Small intestine (tissue), 7 donors: ENCODE results near the gene HCFC1. TPM values are rescaled to one million over a fixed set of nuclear protein-coding genes. Genes with fewer than 3 reads are reported as not detected.

Source experiments
- DNase-seq, 2 donors: peaks; one replicate each; pipeline versions ENCODE4 v3.0.0 to v3.0.0-alpha.2; 2013
- FAIRE-seq: peaks from 2 replicates; lab custom pipeline; 2012; peaks lifted over from hg19 to GRCh38; lab: Jason Lieb, UNC
- H3K27ac ChIP-seq, 3 donors: one replicate each; pipeline ENCODE4 v1.5.1; 2013; ENCODE audit warnings: low read length in 2 of 3, mild to moderate bottlenecking in 2 of 3, control low read depth in 1 of 3, inconsistent platforms in 1 of 3, low read depth in 1 of 3, moderate library complexity in 1 of 3
- H3K27me3 ChIP-seq, 3 donors: one replicate each; pipeline ENCODE4 v1.6.1; 2013; ENCODE audit warnings: low read length in 3 of 3, inconsistent platforms in 1 of 3; ENCODE audit not compliant: control insufficient read depth in 3 of 3, insufficient read depth in 3 of 3
- H3K36me3 ChIP-seq, 3 donors: one replicate each; pipeline ENCODE4 v1.6.1; 2013; ENCODE audit warnings: low read length in 3 of 3, inconsistent platforms in 1 of 3, low read depth in 1 of 3, mild to moderate bottlenecking in 1 of 3, moderate library complexity in 1 of 3; ENCODE audit not compliant: control insufficient read depth in 3 of 3, insufficient read depth in 2 of 3
- H3K4me1 ChIP-seq, 3 donors: one replicate each; pipeline ENCODE4 v1.6.1; 2013; ENCODE audit warnings: low read length in 2 of 3, inconsistent platforms in 1 of 3, low read depth in 1 of 3, mild to moderate bottlenecking in 1 of 3, moderate library complexity in 1 of 3; ENCODE audit not compliant: control insufficient read depth in 3 of 3, insufficient read depth in 2 of 3
- H3K4me3 ChIP-seq, 3 donors: one replicate each; pipeline ENCODE4 v1.5.1; 2013; ENCODE audit warnings: low read length in 3 of 3, control low read depth in 1 of 3, inconsistent platforms in 1 of 3, low read depth in 1 of 3, mild to moderate bottlenecking in 1 of 3, moderate library complexity in 1 of 3
- H3K9me3 ChIP-seq, 2 donors: one replicate each; pipeline ENCODE4 v1.6.1; 2013; ENCODE audit warnings: low read depth in 1 of 2, low read length in 1 of 2; ENCODE audit not compliant: control insufficient read depth in 2 of 2, insufficient read depth in 1 of 2
- whole genome bisulfite sequencing, 3 donors: extraction: QIAGEN DNeasy Blood & Tissue Kit; methylation state at CpG; one replicate each; pipeline ENCODE4 v1.1.7; 2013; 5-methylcytosine and 5-hydroxymethylcytosine counted together
- polyA plus RNA-seq, 4 donors: library from polyadenylated mRNA; stranded (reverse) in 3 of 4; unstranded in 1 of 4; fragments of 200-250 nt in 3 of 4; fragments of 120-200 nt in 1 of 4; gene quantifications; one replicate each; pipeline versions ENCODE4 v1.2.1 to v1.2.3, GENCODE V29; 2013
- donor health status: healthy with polysubstance abuse.
- donor health status: control.
- donor health status: control.
- donor health status: Bipolar disorder and iron deficiency.
- donor health status: healthy.

The HCFC1 gene
- polyA plus RNA-seq, 4 donors = 7.6 to 32.9 (median 19.5) TPM

GRCh38 chrX:153920546-153920945, 51.1 kb downstream of the HCFC1 start:
- H3K4me3 ChIP-seq = no peak overlapping the region
- H3K4me1 ChIP-seq = peaks cover 0 to 16% (median 0%) of the 10 kb centered on the region in 3 donors
- no peak overlapping the region for H3K27ac ChIP-seq
- FAIRE-seq = no peak
- no peaks in the 10 kb centered on the region for H3K9me3 ChIP-seq
- H3K36me3 ChIP-seq = peaks cover 0 to 21% (median 0%) of the 10 kb centered on the region in 3 donors
- DNase-seq = no peak
- 84 to 96% (median 95%) methylated on average over 3 to 14 of the region's 14 CpGs for WGBS, 3 donors
- no peaks in the 10 kb centered on the region for H3K27me3 ChIP-seq

DNA sequence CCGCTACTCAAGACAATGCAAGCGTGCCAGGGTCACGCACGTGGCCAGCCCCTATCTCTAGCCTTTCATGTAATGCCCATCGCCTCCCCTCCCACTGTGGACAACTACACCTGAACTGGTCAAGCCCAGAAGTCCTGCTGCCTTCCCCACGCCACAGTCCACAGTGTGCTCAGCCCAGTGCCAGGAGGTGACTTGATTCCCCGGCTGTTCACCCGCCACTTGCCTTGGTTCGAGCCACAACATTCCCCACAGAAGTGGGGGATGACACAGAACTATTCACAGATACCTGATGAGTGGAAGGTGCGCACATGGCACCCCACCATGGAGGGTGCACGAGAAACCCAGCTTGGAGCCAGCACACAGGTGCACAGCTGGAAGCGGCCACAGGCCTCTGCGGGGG, 52.3 kb downstream of the HCFC1 start:
- no peak for DNase-seq
- 91 to 95% (median 93%) methylated on average over 13 of the region's 13 CpGs for WGBS, 3 donors
- Histone ChIP-seq H3K27ac (no peak overlapping the region), H3K9me3 (no peaks in the 10 kb centered on the region), H3K4me1 (peaks cover 0 to 5% (median 0%) of the 10 kb centered on the region in 3 donors), H3K36me3 (peaks cover 0 to 21% (median 0%) of the 10 kb centered on the region in 3 donors), H3K27me3 (no peaks in the 10 kb centered on the region), H3K4me3 (no peak overlapping the region)
- FAIRE-seq = no peak

- Histone ChIP-seq H3K4me3 (no peak overlapping the region), H3K36me3 (peaks cover 0 to 23% (median 0%) of the 10 kb centered on the region in 3 donors), H3K9me3 (no peaks in the 10 kb centered on the region), H3K27ac (no peak overlapping the region), H3K27me3 (no peaks in the 10 kb centered on the region), H3K4me1 (peaks cover 0 to 5% (median 0%) of the 10 kb centered on the region in 3 donors)
- FAIRE-seq (no peak), DNase-seq (no peak)
- 79 to 97% (median 91%) methylated on average over 6 of the region's 6 CpGs for WGBS, 3 donors
Measured at GRCh38 chrX:153917869-153918268, 53.7 kb downstream of the HCFC1 start.

DNA sequence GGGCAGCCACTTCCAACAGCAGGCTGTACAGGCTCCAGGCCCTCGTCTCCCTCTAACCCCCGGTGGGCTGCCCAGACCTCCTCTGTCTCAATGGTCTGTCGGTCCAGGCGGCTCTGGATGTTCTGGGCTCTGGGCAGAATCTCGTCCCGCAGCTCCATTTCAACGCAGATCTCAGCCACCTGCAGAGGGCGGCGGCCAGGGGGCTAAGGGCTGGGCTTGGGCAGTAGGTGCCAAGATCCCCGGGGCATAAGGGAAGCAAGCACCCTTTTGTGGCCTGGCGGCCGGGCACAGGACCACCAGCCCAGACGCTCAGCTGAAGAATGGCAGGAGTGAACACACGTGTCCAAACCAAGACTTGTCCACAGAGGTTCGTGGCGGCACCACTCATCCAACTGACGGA, 57.9 kb downstream of the HCFC1 start:
- H3K4me3 ChIP-seq = no peak overlapping the region
- H3K27ac ChIP-seq = no peak overlapping the region
- 87 to 92% (median 91%) methylated on average over 7 to 17 of the region's 17 CpGs for WGBS, 3 donors
- DNase-seq (no peak), FAIRE-seq (no peak)
- peaks cover 0 to 21% (median 2%) of the 10 kb centered on the region in 3 donors for H3K36me3 ChIP-seq
- no peaks in the 10 kb centered on the region for H3K27me3 ChIP-seq
- no peaks in the 10 kb centered on the region for H3K4me1 ChIP-seq
- no peaks in the 10 kb centered on the region for H3K9me3 ChIP-seq

- WGBS, 3 donors = 76 to 82% (median 76%) methylated on average over 13 to 17 of the region's 17 CpGs
- FAIRE-seq = no peak
Measured at GRCh38 chrX:153913211-153913610, 58.4 kb downstream of the HCFC1 start.

DNA sequence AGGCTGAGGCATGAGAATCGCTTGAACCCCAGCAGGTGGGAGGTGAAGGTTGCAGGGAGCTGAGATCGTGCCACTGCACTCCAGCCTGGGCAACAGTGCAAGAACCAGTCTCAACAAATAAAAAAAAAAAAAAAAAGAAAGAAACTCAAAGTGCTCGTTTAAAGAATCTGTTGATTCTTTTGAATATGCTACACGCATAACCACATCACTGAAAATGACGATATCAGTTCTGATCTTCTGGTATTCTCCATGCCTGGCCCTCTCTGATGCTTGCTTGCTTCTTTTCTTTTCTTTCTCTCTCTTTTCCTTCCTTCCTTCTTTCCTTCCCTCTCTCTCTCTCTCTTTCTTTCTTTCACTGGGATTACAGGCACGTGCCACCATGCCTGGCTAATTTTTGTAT, 59.8 kb downstream of the HCFC1 start:
- no peak overlapping the region for H3K4me3 ChIP-seq
- FAIRE-seq = no peak
- H3K27ac ChIP-seq = no peak overlapping the region
- DNase-seq = no peak
- H3K27me3 ChIP-seq = no peaks in the 10 kb centered on the region
- H3K36me3 ChIP-seq = peaks cover 0 to 22% (median 2%) of the 10 kb centered on the region in 3 donors
- WGBS, 3 donors = 68 to 88% (median 85%) methylated on average over 6 of the region's 6 CpGs
- no peaks in the 10 kb centered on the region for H3K9me3 ChIP-seq
- H3K4me1 ChIP-seq = no peaks in the 10 kb centered on the region

More at GRCh38 chrX:153913211-153913610, 58.4 kb downstream of the HCFC1 start:
- no peaks in the 10 kb centered on the region for H3K4me1 ChIP-seq
- H3K9me3 ChIP-seq = no peaks in the 10 kb centered on the region
- peaks cover 0 to 22% (median 2%) of the 10 kb centered on the region in 3 donors for H3K36me3 ChIP-seq
- H3K27me3 ChIP-seq = no peaks in the 10 kb centered on the region
- no peak for DNase-seq
- H3K4me3 ChIP-seq = no peak overlapping the region
- no peak overlapping the region for H3K27ac ChIP-seq

DNA sequence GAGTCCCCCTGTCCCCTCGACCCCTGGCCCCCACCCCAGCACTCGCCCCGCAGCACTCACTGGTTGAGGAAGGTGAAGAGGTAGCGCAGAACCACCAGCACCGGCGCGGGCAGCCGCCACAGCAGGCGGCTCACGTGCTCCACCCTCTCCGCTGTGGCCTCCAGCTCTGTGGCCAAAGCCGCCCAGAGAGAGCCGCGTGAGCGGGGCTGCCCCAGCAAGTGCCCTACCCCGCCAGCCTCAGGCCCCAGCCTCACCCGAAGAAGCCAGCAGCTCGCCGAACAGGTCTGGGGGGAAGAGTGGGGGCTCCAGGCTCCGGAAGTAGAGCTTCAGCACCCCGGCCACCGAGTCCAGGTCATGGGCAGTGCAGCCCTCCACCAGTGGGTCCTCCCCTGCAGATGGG, 61.2 kb downstream of the HCFC1 start:
- Histone ChIP-seq H3K36me3 (peaks cover 0 to 19% (median 2%) of the 10 kb centered on the region in 3 donors), H3K4me1 (no peaks in the 10 kb centered on the region), H3K4me3 (no peak overlapping the region), H3K27ac (no peak overlapping the region), H3K27me3 (no peaks in the 10 kb centered on the region), H3K9me3 (no peaks in the 10 kb centered on the region)
- FAIRE-seq = no peak
- DNase-seq = no peak
- 95 to 98% (median 96%) methylated on average over 12 to 22 of the region's 22 CpGs for WGBS, 3 donors

- FAIRE-seq (no peak), DNase-seq (no peak)
- Histone ChIP-seq H3K4me1 (no peaks in the 10 kb centered on the region), H3K4me3 (no peak overlapping the region), H3K27ac (no peak overlapping the region), H3K36me3 (peaks cover 0 to 19% (median 2%) of the 10 kb centered on the region in 3 donors), H3K27me3 (no peaks in the 10 kb centered on the region), H3K9me3 (no peaks in the 10 kb centered on the region)
- WGBS, 3 donors = 94 to 98% (median 95%) methylated on average over 16 to 25 of the region's 25 CpGs
Measured at GRCh38 chrX:153909980-153910360, 61.6 kb downstream of the HCFC1 start.
